Fibroblast of villous mesenchyme (primary cell): ENCODE measurements around the gene C1orf159. TPM values are rescaled to one million over a fixed set of nuclear protein-coding genes. Genes with fewer than 3 reads are reported as not detected.

Experiments
- DNase-seq: peaks from one replicate; pipeline ENCODE4 v3.0.0-alpha.2; 2010; ENCODE audit warnings: low read depth
- H3K4me3 ChIP-seq: 2 replicates; pipeline ENCODE4 v1.5.1; 2011; ENCODE audit warnings: low read depth, mild to moderate bottlenecking, low read length
- total RNA-seq: library from RNA; depleted of rRNA; stranded (reverse); fragments of >200 nt; gene quantifications from 2 replicates; pipeline ENCODE4 v1.2.3, GENCODE V29; 2012
- TF ChIP-seq, protein P1 (sequence below): IDR thresholded peaks from 2 replicates; pipeline ENCODE4 v1.5.1; 2012; ENCODE audit warnings: low read depth, mild to moderate bottlenecking, low read length; ENCODE audit not compliant: insufficient read depth

The C1orf159 gene
- total RNA-seq, 1 donor = 6.5 TPM

DNA sequence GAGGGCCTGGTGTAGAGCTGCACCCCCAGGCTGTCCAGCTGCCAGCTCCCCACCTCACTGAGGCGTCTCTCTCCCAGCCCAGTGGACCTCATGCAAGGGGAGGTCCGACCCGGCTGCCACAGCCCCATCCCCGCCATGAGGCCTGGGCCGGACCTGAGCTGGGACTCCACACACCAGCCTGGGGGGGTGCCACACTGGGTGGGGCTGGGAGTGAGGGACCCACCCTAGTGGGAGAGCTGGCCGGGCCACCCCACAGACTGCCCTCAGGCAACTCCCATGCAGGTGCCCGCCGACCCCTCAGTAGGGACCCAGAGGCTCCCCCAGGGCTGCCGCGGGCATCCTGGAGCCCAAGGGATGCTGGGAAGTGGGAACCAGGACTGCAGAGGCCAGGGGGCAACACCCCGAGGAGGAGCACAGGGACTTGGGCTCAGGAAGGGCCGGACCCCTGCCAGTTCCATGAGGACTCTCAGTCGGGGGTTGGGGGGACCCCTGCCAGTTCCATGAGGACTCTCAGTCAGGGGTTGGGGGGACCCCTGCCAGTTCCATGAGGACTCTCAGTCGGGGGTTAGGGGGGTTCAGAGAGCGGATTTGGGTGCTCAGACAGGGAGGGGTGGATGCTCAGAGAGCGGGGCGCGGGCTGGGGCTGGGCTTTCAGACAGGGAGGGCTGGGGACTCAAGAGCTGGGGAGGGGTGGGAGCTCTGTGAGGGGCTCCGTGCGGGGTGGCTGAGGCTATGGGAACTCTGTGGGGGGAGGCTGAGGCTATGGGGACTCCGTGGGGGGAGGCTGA, 40.5 kb downstream of the C1orf159 start:
- TF ChIP-seq, protein P1, sequence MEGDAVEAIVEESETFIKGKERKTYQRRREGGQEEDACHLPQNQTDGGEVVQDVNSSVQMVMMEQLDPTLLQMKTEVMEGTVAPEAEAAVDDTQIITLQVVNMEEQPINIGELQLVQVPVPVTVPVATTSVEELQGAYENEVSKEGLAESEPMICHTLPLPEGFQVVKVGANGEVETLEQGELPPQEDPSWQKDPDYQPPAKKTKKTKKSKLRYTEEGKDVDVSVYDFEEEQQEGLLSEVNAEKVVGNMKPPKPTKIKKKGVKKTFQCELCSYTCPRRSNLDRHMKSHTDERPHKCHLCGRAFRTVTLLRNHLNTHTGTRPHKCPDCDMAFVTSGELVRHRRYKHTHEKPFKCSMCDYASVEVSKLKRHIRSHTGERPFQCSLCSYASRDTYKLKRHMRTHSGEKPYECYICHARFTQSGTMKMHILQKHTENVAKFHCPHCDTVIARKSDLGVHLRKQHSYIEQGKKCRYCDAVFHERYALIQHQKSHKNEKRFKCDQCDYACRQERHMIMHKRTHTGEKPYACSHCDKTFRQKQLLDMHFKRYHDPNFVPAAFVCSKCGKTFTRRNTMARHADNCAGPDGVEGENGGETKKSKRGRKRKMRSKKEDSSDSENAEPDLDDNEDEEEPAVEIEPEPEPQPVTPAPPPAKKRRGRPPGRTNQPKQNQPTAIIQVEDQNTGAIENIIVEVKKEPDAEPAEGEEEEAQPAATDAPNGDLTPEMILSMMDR = no peak
- H3K4me3 ChIP-seq = no peak overlapping the region
- no peak for DNase-seq

GRCh38 chr1:1074631-1075147, 41.2 kb downstream of the C1orf159 start:
- H3K4me3 ChIP-seq = no peak overlapping the region
- TF ChIP-seq, protein P1 = no peak
- no peak for DNase-seq

- TF ChIP-seq, protein P1 = no peak
- no peak for DNase-seq
- no peak within 1 kb of the TSS for H3K4me3 ChIP-seq
These were observed 41.9 kb downstream of the C1orf159 start, which contains the start of gene RNF223 for GRCh38 chr1:1073743-1074587. TSS of gene RNF223 (minus strand) at chr1:1074306. CDS start at chr1:1072566, 1,740 bp downstream.

DNA sequence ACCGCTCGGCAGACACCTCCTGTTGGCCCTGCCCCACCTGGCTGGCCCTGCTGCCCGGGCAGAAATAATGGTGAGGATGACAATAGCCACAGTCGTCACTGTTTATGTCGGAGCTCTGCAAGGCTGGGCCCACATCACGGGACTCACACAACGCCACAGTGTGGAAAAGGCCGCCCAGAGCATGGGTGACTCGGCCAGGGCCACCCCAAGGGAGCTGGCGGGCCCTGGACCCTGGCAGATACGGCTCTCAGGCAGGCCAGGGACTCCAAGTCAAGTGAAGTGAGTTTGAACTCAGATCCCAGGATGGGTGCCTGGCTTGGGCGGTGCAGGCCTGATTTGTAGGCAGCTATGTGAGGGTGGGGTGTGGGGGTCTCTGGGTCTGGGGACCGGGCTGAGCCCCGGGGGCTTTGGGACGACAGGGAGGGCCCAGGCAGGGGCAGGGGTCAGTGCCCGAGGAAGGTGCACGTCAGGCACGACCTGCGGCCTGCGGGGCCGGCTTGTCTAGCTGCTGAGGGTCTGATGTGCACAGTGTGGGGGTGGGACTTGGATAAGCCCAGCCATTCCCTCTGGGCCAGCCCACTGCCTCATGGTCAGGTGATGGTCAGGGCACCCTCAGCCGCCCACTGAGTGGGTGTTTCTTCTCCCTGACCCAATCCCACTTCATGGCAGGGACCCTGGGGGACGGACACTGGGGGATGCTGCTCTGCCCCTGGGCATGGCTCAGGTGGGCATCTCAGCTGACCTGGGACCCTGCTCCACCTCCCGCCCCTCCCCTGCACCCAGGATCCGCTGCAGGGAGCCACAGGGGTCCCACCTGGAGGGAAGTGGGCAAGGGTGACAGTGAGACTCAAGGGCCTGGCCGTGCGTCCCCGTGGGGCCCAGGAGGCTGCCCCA, 42.8 kb downstream of the C1orf159 start:
- TF ChIP-seq, protein P1 = no peak
- no peak for DNase-seq
- H3K4me3 ChIP-seq = no peak overlapping the region

DNA sequence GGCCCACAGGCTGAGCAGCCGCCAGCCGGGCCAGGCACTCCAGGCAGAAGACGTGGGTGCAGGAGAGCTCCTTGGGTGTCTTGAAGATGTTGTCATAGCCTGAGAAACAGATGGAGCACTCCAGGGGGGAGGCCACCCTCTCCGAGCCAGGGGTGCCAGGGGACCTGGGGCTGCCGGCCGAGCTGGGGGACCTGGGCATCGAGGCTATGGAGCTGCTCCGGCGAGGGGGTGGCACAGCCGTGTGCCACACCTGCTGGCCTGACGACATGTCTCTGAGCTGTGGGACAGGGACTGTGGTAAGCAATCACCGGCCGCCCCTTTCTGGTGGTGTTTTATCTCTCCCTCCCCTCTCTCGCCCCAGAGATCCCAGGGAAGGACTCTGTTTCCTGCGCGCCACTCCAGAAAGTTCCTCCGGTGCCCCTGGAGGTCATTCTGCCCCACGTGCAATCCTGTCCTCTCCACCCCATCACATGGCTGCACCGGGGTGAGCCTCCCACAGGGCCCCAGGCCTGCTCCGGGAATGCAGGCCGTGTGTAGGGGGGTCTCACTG, 43.5 kb downstream of the C1orf159 start:
- no peak for DNase-seq
- TF ChIP-seq, protein P1 = no peak

More for the DNA sequence above, 43.5 kb downstream of the C1orf159 start:
- no peak overlapping the region for H3K4me3 ChIP-seq
